HCT116 (cell line): ENCODE measurements around the gene UBE2E1. TPM values are rescaled to one million over a fixed set of nuclear protein-coding genes. Genes with fewer than 3 reads are reported as not detected.

Experiments used
- ATAC-seq: fragments of 200-7000 bp; cut with Tn5 transposase; 2 replicates; pipeline ENCODE4 v1.9.1; 2020; ENCODE audit warnings: mild to moderate bottlenecking, moderate library complexity
- BruUV-seq: library from RNA; stranded (reverse); fragments of 400-500 nt; replicated peaks from 2 replicates; lab custom pipeline; 2021; lab: Mats Ljungman, UMichigan
- CTCF ChIA-PET: fragments of 300-600 bp; sonication (Branson Sonifier 250); formaldehyde crosslinking; loops from one replicate; lab custom pipeline; 2021; ENCODE audit warnings: antibody characterized with exemption; lab: Charles Lee
- POLR2A ChIA-PET: fragments of 300-600, 350-600 bp; sonication (Branson Sonifier 250); formaldehyde crosslinking; loops from one replicate; lab custom pipeline; 2021; ENCODE audit warnings: antibody characterized with exemption; lab: Charles Lee
- RAD21 ChIA-PET, 2 experiments: fragments of 300-600 bp; sonication (Branson Sonifier 250); formaldehyde crosslinking; loops; one replicate each; lab custom pipeline; 2023; ENCODE audit warnings: low total read pairs in 2 of 2; ENCODE audit not compliant: uncharacterized antibody in 2 of 2, unreplicated experiment in 2 of 2, low non-redundant PET in 1 of 2; lab: Charles Lee
- DNase-seq: peaks from one replicate; pipeline ENCODE4 v3.0.0-alpha.2; 2010; ENCODE audit warnings: low read depth, low spot score
- H2AFZ ChIP-seq: fragments of 200-600 bp; shearing (Covaris generic), sonication (generic); 2 replicates; pipeline ENCODE4 v1.6.1; 2017; ENCODE audit warnings: low read depth, mixed run types, mixed read lengths, antibody characterized with exemption, low read length; ENCODE audit not compliant: poor library complexity, severe bottlenecking
- H3K27ac ChIP-seq: 2 replicates; pipeline ENCODE4 v1.5.1; 2012; ENCODE audit warnings: low read depth, low read length
- H3K27me3 ChIP-seq: fragments of 200-600 bp; sonication (generic); 2 replicates; pipeline ENCODE4 v1.6.1; 2016; ENCODE audit warnings: mixed run types, low read length, mixed read lengths; ENCODE audit not compliant: insufficient read depth
- H3K36me3 ChIP-seq, 2 experiments: fragments of 200-500 bp in 1 of 2; fragments of 200-600 bp in 1 of 2; sonication (Bioruptor generic) in 1 of 2; sonication (generic) in 1 of 2; 2 replicates each; pipeline versions ENCODE4 v1.5.1 to v1.6.1; 2014 to 2016; ENCODE audit warnings: low read length in 2 of 2, inconsistent platforms in 1 of 2, mixed read lengths in 1 of 2, mixed run types in 1 of 2; ENCODE audit not compliant: insufficient read depth in 2 of 2, control insufficient read depth in 1 of 2
- H3K4me1 ChIP-seq, 2 experiments: fragments of 200-600 bp in 1 of 2; sonication (generic) in 1 of 2; 2 replicates each; pipeline versions ENCODE4 v1.5.1 to v1.6.1; 2012 to 2017; ENCODE audit warnings: low read length in 2 of 2, inconsistent platforms in 1 of 2, mild to moderate bottlenecking in 1 of 2, mixed read lengths in 1 of 2, mixed run types in 1 of 2, moderate library complexity in 1 of 2; ENCODE audit not compliant: insufficient read depth in 2 of 2, control insufficient read depth in 1 of 2
- H3K4me2 ChIP-seq: fragments of 200-600 bp; sonication (generic); 2 replicates; pipeline ENCODE4 v1.6.1; 2017; ENCODE audit warnings: mixed run types, low read length, mixed read lengths
- H3K4me3 ChIP-seq, 2 experiments: fragments of 200-600 bp in 1 of 2; sonication (generic) in 1 of 2; replicated peaks in 1 of 2; 2 replicates each; pipeline ENCODE4 v1.5.1; 2011 to 2016; ENCODE audit warnings: low read length in 2 of 2, control low read depth in 1 of 2, low read depth in 1 of 2, mild to moderate bottlenecking in 1 of 2, mixed read lengths in 1 of 2, mixed run types in 1 of 2
- H3K79me2 ChIP-seq: fragments of 200-600 bp; sonication (generic); 2 replicates; pipeline ENCODE4 v1.6.1; 2017; ENCODE audit warnings: mild to moderate bottlenecking, mixed run types, low read length, moderate library complexity, mixed read lengths; ENCODE audit not compliant: insufficient read depth
- H3K9ac ChIP-seq: fragments of 200-600 bp; sonication (generic); 2 replicates; pipeline ENCODE4 v1.6.1; 2016; ENCODE audit warnings: low read length, mixed read lengths
- H3K9me2 ChIP-seq: fragments of 200-600 bp; sonication (generic), shearing (Covaris generic); 2 replicates; pipeline ENCODE4 v1.6.1; 2017; ENCODE audit warnings: mixed run types, mild to moderate bottlenecking, moderate library complexity; ENCODE audit not compliant: insufficient read depth
- H3K9me3 ChIP-seq, 2 experiments: fragments of 200-500 bp in 1 of 2; fragments of 200-600 bp in 1 of 2; sonication (Bioruptor generic) in 1 of 2; sonication (generic) in 1 of 2; 2 replicates each; pipeline ENCODE4 v1.6.1; 2014 to 2017; ENCODE audit warnings: low read length in 2 of 2, mixed read lengths in 2 of 2, inconsistent platforms in 1 of 2, low read depth in 1 of 2, mild to moderate bottlenecking in 1 of 2, mixed run types in 1 of 2, moderate library complexity in 1 of 2; ENCODE audit not compliant: control insufficient read depth in 1 of 2, insufficient read depth in 1 of 2
- H4K20me1 ChIP-seq: fragments of 200-600 bp; sonication (generic), shearing (Covaris generic); 2 replicates; pipeline ENCODE4 v1.6.1; 2017; ENCODE audit warnings: mixed run types, mild to moderate bottlenecking, moderate library complexity; ENCODE audit not compliant: insufficient read depth
- CEBPB ChIP-seq: IDR thresholded peaks from 2 replicates; pipeline ENCODE4 v1.6.1; 2012; ENCODE audit warnings: low read depth
- EZH2 ChIP-seq: fragments of 200-600 bp; sonication (generic); IDR thresholded peaks from 2 replicates; pipeline ENCODE4 v1.6.1; 2017; ENCODE audit warnings: antibody characterized with exemption, mixed run types
- JUND ChIP-seq: IDR thresholded peaks from 2 replicates; pipeline ENCODE4 v1.6.1; 2012
- POLR2A ChIP-seq: IDR thresholded peaks from 2 replicates; pipeline ENCODE4 v1.7.0; 2011; ENCODE audit warnings: borderline replicate concordance; ENCODE audit not compliant: insufficient read depth, insufficient read length; ENCODE audit errors: extremely low read depth
- SIN3A ChIP-seq: IDR thresholded peaks from 2 replicates; pipeline ENCODE4 v1.6.1; 2012; ENCODE audit warnings: low read depth
- SP1 ChIP-seq: IDR thresholded peaks from 2 replicates; pipeline ENCODE4 v1.6.1; 2012; ENCODE audit warnings: low read depth
- SRF ChIP-seq: IDR thresholded peaks from 2 replicates; pipeline ENCODE4 v1.6.1; 2012; ENCODE audit warnings: low read depth
- TCF7L2 ChIP-seq: IDR thresholded peaks from 2 replicates; pipeline ENCODE4 v1.7.0; 2011; ENCODE audit warnings: borderline replicate concordance, inconsistent platforms; ENCODE audit not compliant: insufficient read depth, insufficient read length; ENCODE audit errors: extremely low read depth
- YY1 ChIP-seq: IDR thresholded peaks from 2 replicates; pipeline ENCODE4 v1.6.1; 2011; ENCODE audit warnings: low read length, low read depth, moderate library complexity, mild to moderate bottlenecking; ENCODE audit not compliant: insufficient replicate concordance; ENCODE audit errors: extremely low read depth
- intact Hi-C: fragments of 100-400 bp; cut with micrococcal nuclease; formaldehyde crosslinking; loops from 2 replicates; pipeline ENCODE4 v1.10.0; 2022
- total RNA-seq: library from RNA; stranded (reverse); gene quantifications from one replicate; pipeline ENCODE4 v1.2.1, GENCODE V29; 2021; ENCODE audit not compliant: unreplicated experiment
- TF ChIP-seq, protein P1 (sequence below), 3 experiments: fragments of 200-600 bp in 1 of 3; sonication (generic) in 1 of 3; IDR thresholded peaks in 2 of 3; conservative IDR thresholded peaks in 1 of 3; 2 replicates each; pipeline ENCODE4 v1.5.1; 2012 to 2017; ENCODE audit warnings: low read depth in 2 of 3, low read length in 2 of 3, antibody characterized with exemption in 1 of 3, borderline replicate concordance in 1 of 3, control low read depth in 1 of 3, mild to moderate bottlenecking in 1 of 3, mixed read lengths in 1 of 3, mixed run types in 1 of 3, moderate library complexity in 1 of 3; ENCODE audit not compliant: insufficient read depth in 1 of 3
- TF ChIP-seq, protein P2 (sequence below): IDR thresholded peaks from 2 replicates; pipeline ENCODE4 v1.6.1; 2011; ENCODE audit warnings: mild to moderate bottlenecking, low read length, moderate library complexity; ENCODE audit not compliant: insufficient replicate concordance; ENCODE audit errors: extremely low read depth

Gene UBE2E1
- total RNA-seq, 1 experiment from 2014 or later, result 75.1 TPM

DNA sequence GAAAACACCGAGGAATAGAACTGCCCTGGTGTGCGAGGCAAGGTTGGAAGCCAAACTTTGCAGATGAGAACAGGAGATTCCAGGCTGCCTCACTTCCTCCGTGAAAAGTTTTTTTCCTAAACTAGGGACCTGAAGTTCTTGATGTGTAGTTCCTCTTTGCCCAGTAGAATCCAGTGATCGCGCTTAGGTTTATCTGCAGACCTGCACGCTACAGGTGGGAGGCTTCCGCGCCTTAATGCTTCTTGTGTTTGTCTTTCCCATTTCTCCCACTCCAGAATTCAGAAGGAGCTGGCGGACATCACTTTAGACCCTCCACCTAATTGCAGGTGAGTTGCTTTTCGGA, 5.4 kb downstream of the UBE2E1 start:
- POLR2A ChIA-PET, result no interaction called here
- Histone ChIP-seq H3K9ac (no peak overlapping the region), H3K79me2 (peaks cover 71% of the 10 kb centered on the region), H3K9me3 (no peaks in the 10 kb centered on the region), H3K9me2 (no peaks in the 10 kb centered on the region), H3K27ac (no peak overlapping the region), H2AFZ (no peak overlapping the region), H3K27me3 (no peaks in the 10 kb centered on the region), H3K4me3 (no peak overlapping the region), H3K4me2 (no peak overlapping the region), H4K20me1 (0 out of 2 replicates have a peak, but pooled peaks cover 3% of the 10 kb centered on the region), H3K36me3 (0 out of 4 replicates have a peak, but pooled peaks cover 0 to 9% of the 10 kb centered on the region in 2 experiments), H3K4me1 (peaks cover 0 to 10% of the 10 kb centered on the region in 2 experiments; a peak in 1 of 4 replicates)
- no TSS peak for BruUV-seq
- ATAC-seq, result no peak
- RAD21 ChIA-PET, result no interaction called here
- intact Hi-C loops, result no loop called here
- DNase-seq, result no peak
- CTCF ChIA-PET, result no interaction called here
- TF ChIP-seq CEBPB (no peak), SRF (no peak), EZH2 (no peak), JUND (no peak), TCF7L2 (no peak), SIN3A (no peak), SP1 (no peak), POLR2A (no peak), YY1 (no peak)
- TF ChIP-seq, protein P1, sequence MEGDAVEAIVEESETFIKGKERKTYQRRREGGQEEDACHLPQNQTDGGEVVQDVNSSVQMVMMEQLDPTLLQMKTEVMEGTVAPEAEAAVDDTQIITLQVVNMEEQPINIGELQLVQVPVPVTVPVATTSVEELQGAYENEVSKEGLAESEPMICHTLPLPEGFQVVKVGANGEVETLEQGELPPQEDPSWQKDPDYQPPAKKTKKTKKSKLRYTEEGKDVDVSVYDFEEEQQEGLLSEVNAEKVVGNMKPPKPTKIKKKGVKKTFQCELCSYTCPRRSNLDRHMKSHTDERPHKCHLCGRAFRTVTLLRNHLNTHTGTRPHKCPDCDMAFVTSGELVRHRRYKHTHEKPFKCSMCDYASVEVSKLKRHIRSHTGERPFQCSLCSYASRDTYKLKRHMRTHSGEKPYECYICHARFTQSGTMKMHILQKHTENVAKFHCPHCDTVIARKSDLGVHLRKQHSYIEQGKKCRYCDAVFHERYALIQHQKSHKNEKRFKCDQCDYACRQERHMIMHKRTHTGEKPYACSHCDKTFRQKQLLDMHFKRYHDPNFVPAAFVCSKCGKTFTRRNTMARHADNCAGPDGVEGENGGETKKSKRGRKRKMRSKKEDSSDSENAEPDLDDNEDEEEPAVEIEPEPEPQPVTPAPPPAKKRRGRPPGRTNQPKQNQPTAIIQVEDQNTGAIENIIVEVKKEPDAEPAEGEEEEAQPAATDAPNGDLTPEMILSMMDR (IDR thresholded peaks at IDR 0.05 in 2 of 3, conservative IDR thresholded peaks at IDR 0.05 in 1 of 3; ENCODE audit: borderline replicate concordance in 1 of 3, insufficient read depth in 1 of 3, low read depth in 2 of 3, low read length in 2 of 3), result no peak
- TF ChIP-seq, protein P2, sequence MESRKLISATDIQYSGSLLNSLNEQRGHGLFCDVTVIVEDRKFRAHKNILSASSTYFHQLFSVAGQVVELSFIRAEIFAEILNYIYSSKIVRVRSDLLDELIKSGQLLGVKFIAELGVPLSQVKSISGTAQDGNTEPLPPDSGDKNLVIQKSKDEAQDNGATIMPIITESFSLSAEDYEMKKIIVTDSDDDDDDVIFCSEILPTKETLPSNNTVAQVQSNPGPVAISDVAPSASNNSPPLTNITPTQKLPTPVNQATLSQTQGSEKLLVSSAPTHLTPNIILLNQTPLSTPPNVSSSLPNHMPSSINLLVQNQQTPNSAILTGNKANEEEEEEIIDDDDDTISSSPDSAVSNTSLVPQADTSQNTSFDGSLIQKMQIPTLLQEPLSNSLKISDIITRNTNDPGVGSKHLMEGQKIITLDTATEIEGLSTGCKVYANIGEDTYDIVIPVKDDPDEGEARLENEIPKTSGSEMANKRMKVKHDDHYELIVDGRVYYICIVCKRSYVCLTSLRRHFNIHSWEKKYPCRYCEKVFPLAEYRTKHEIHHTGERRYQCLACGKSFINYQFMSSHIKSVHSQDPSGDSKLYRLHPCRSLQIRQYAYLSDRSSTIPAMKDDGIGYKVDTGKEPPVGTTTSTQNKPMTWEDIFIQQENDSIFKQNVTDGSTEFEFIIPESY, result no peak
